ENCODE results near the gene NEK6.

- TF ChIP-seq POLR2A (IDR thresholded peaks at IDR 0.05; ENCODE audit: low read length) = no peak
- no peak for TF ChIP-seq GATA1 (IDR thresholded peaks at IDR 0.05; ENCODE audit: low read depth, low read length)
Observed at GRCh38 chr9:124218438-124218982, 39.2 kb upstream of the NEK6 start.
